NT2/D1 (cell line): Measurements from ENCODE around the gene NELFE.
"Not testable (repeated sequence)": the region's sequence is repeated elsewhere in the genome, so short reads cannot be mapped to it uniquely, and the experiment has no call there.

Experiments
- DNase-seq: peaks from one replicate; pipeline ENCODE4 v3.0.0-alpha.2; 2011; ENCODE audit warnings: low read depth, low spot score
- H3K27me3 ChIP-seq: 2 replicates; pipeline ENCODE4 v1.6.0; 2011; ENCODE audit warnings: mild to moderate bottlenecking; ENCODE audit not compliant: insufficient read length, insufficient read depth
- H3K36me3 ChIP-seq: 2 replicates; pipeline ENCODE4 v1.6.1; 2011; ENCODE audit warnings: mild to moderate bottlenecking, low read length, mixed read lengths; ENCODE audit not compliant: insufficient read depth, insufficient read length
- H3K4me1 ChIP-seq: 2 replicates; pipeline ENCODE4 v1.5.1; 2011; ENCODE audit not compliant: insufficient read depth, insufficient read length
- H3K4me3 ChIP-seq: 2 replicates; pipeline ENCODE4 v1.5.1; 2011; ENCODE audit warnings: low read depth; ENCODE audit not compliant: insufficient read length
- H3K9ac ChIP-seq: 2 replicates; pipeline ENCODE4 v1.6.0; 2011; ENCODE audit warnings: low read depth; ENCODE audit not compliant: insufficient read length
- H3K9me3 ChIP-seq: 2 replicates; pipeline ENCODE4 v1.5.1; 2011; ENCODE audit warnings: mild to moderate bottlenecking, low read length; ENCODE audit not compliant: insufficient read depth
- SUZ12 ChIP-seq: IDR thresholded peaks from 2 replicates; pipeline ENCODE4 v1.6.1; 2011; ENCODE audit not compliant: insufficient read length, insufficient read depth; ENCODE audit errors: extremely low read depth
- YY1 ChIP-seq: IDR thresholded peaks from 2 replicates; pipeline ENCODE4 v1.6.1; 2011; ENCODE audit not compliant: insufficient read length, insufficient read depth
- ZNF274 ChIP-seq: IDR thresholded peaks from 2 replicates; pipeline ENCODE4 v1.6.1; 2011; ENCODE audit warnings: mild to moderate bottlenecking, low read depth, low read length

NELFE gene

DNA sequence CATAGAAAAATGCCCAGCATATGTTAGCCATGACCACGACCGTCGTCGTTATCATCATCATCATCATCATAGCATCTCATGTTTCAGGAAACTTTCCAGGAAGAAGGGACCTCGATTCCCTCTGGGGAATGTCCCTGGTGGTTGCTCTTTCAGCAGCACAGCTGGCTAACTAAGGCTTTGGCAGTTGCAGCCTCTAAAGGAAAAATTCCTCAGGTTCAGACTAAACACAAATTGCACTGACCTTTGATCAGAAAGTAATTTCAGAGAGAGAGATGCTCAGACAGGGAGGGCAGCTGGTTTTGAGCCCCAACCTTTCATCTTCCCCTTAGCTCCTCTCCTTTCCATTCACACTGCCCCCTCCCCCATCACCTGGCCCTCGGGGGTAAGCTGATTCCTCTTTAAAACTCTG, 18.5 kb downstream of the NELFE start:
- peaks cover 5% of the 10 kb centered on the region for H3K4me1 ChIP-seq
- peak overlapping the region; percentile 10 for H3K9ac ChIP-seq
- no peak for DNase-seq
- H3K36me3 ChIP-seq = no peaks in the 10 kb centered on the region
- H3K27me3 ChIP-seq = no peaks in the 10 kb centered on the region
- TF ChIP-seq ZNF274 = no peak
- no peak for TF ChIP-seq SUZ12
- no peak for TF ChIP-seq YY1
- no peaks in the 10 kb centered on the region for H3K9me3 ChIP-seq
- H3K4me3 ChIP-seq = no peak overlapping the region

- TF ChIP-seq ZNF274 = no peak
- no peak for TF ChIP-seq SUZ12
- TF ChIP-seq YY1 = no peak
- Histone ChIP-seq H3K9ac (no peak overlapping the region), H3K9me3 (peaks cover 5% of the 10 kb centered on the region; the same call in 1 of the 2 replicates), H3K4me3 (no peak overlapping the region), H3K4me1 (peaks cover 4% of the 10 kb centered on the region), H3K27me3 (no peaks in the 10 kb centered on the region), H3K36me3 (no peaks in the 10 kb centered on the region)
- no peak for DNase-seq
These were observed 22.9 kb downstream of the NELFE start for GRCh38 chr6:31935823-31936222.

GRCh38 chr6:31935021-31935420, 23.8 kb downstream of the NELFE start:
- no peak overlapping the region for H3K9ac ChIP-seq
- no peak overlapping the region for H3K4me3 ChIP-seq
- TF ChIP-seq ZNF274 = no peak
- H3K27me3 ChIP-seq = no peaks in the 10 kb centered on the region
- H3K9me3 ChIP-seq = peaks cover 5% of the 10 kb centered on the region; the same call in 1 of the 2 replicates
- H3K36me3 ChIP-seq = no peaks in the 10 kb centered on the region
- H3K4me1 ChIP-seq = peaks cover under 1% of the 10 kb centered on the region
- no peak for DNase-seq

DNA sequence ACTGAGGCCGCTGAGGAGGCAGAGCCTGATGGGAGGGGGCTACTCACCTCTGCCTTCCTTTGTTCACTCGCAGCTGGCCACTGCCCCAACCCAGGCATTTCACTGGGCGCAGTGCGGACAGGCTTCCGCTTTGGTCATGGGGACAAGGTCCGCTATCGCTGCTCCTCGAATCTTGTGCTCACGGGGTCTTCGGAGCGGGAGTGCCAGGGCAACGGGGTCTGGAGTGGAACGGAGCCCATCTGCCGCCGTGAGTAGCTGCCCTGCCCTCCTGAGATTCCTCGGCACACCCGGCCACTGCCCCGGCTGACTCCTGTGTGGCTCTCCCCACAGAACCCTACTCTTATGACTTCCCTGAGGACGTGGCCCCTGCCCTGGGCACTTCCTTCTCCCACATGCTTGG, 25.2 kb downstream of the NELFE start:
- TF ChIP-seq YY1 (no peak), ZNF274 (no peak), SUZ12 (no peak)
- no peak overlapping the region for H3K4me3 ChIP-seq

DNA sequence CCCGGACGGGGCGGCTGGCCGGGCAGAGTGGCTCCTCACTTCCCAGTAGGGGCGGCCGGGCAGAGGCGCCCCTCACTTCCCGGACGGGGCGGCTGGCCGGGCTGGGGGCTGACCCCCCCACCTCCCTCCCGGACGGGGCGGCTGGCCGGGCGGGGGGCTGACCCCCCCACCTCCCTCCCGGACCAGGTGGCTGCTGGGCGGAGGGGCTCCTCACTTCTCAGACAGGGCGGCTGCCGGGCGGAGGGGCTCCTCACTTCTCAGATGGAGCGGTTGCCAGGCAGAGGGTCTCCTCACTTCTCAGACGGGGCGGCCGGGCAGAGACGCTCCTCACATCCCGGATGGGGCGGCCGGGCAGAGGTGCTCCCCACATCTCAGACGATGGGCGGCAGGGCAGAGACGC, 26.6 kb downstream of the NELFE start:
- not testable (repeated sequence) for H3K9me3 ChIP-seq, H3K27me3 ChIP-seq, H3K36me3 ChIP-seq, DNase-seq, H3K9ac ChIP-seq, H3K4me3 ChIP-seq, H3K4me1 ChIP-seq

More for the DNA sequence above, 25.2 kb downstream of the NELFE start:
- Histone ChIP-seq H3K36me3 (no peaks in the 10 kb centered on the region), H3K9ac (no peak overlapping the region), H3K27me3 (no peaks in the 10 kb centered on the region), H3K4me1 (no peaks in the 10 kb centered on the region), H3K9me3 (peaks cover 5% of the 10 kb centered on the region; the same call in 1 of the 2 replicates)
- DNase-seq = no peak

DNA sequence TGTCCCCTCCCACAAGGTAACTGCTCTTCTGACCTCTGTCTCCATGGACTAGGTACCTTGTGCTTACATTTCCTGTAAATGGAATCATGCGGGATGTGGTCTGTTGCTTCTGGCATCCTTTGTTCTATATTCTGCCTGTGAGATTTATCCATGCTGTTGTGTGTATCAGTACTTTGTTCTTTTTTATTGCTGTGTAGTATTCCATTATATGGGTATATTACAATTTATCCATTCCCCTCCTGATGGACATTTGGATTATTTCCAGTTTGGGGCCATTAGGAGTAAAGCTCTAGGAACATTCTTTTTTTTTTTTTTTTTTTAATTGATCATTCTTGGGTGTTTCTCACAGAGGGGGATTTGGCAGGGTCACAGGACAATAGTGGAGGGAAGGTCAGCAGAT, 27.8 kb downstream of the NELFE start:
- no peak for DNase-seq
- no peak overlapping the region for H3K9ac ChIP-seq
- no peaks in the 10 kb centered on the region for H3K4me1 ChIP-seq
- H3K9me3 ChIP-seq = peaks cover 7% of the 10 kb centered on the region; the same call in 1 of the 2 replicates
- no peaks in the 10 kb centered on the region for H3K36me3 ChIP-seq
- H3K27me3 ChIP-seq = no peaks in the 10 kb centered on the region
- no peak overlapping the region for H3K4me3 ChIP-seq
- no peak for TF ChIP-seq YY1
- no peak for TF ChIP-seq ZNF274
- TF ChIP-seq SUZ12 = no peak

DNA sequence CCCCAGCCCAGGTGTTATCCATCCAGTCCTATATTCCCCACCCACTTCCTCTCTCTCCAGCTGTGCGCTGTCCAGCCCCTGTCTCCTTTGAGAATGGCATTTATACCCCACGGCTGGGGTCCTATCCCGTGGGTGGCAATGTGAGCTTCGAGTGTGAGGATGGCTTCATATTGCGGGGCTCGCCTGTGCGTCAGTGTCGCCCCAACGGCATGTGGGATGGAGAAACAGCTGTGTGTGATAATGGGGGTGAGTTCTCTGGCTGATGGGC, 30.2 kb downstream of the NELFE start:
- Histone ChIP-seq H3K9ac (no peak overlapping the region), H3K9me3 (peaks cover 11% of the 10 kb centered on the region; the same call in 1 of the 2 replicates), H3K36me3 (no peaks in the 10 kb centered on the region), H3K4me1 (no peaks in the 10 kb centered on the region), H3K27me3 (no peaks in the 10 kb centered on the region), H3K4me3 (no peak overlapping the region)
- no peak for DNase-seq
- TF ChIP-seq ZNF274 (no peak), SUZ12 (no peak), YY1 (no peak)
